HepG2 (cell line): Measurements from ENCODE around the gene MICB. TPM values are rescaled to one million over a fixed set of nuclear protein-coding genes. Genes with fewer than 3 reads are reported as not detected.

Source experiments
- BCL6 ChIP-seq: IDR thresholded peaks from 2 replicates; pipeline ENCODE4 v1.6.1; 2016; ENCODE audit warnings: missing genetic modification reagents, missing compliant biosample characterization
- ETS1 ChIP-seq: sonication (generic); formaldehyde crosslinking; IDR thresholded peaks from 2 replicates; pipeline ENCODE4 v1.4.0; 2020; ENCODE audit warnings: missing genetic modification reagents
- FOSL1 ChIP-seq: sonication (generic); formaldehyde crosslinking; IDR thresholded peaks from 2 replicates; pipeline ENCODE4 v1.9.0; 2021; ENCODE audit warnings: missing genetic modification reagents, borderline replicate concordance
- GABPA ChIP-seq, 2 experiments: IDR thresholded peaks; 2 replicates each; pipeline ENCODE4 v1.6.1; 2011 to 2016; ENCODE audit warnings: low read depth in 2 of 2, low read length in 1 of 2, missing biosample characterization in 1 of 2, missing genetic modification characterization in 1 of 2
- HMGA1 ChIP-seq: sonication (generic); formaldehyde crosslinking; conservative IDR thresholded peaks from 2 replicates; pipeline ENCODE4 v1.4.0; 2020; ENCODE audit warnings: missing genetic modification reagents
- KLF12 ChIP-seq: sonication (generic); formaldehyde crosslinking; IDR thresholded peaks from 2 replicates; pipeline ENCODE4 v1.4.0; 2020; ENCODE audit warnings: missing genetic modification reagents, borderline replicate concordance
- MTA3 ChIP-seq: sonication (generic); formaldehyde crosslinking; IDR thresholded peaks from 2 replicates; pipeline ENCODE4 v1.4.0; 2020; ENCODE audit warnings: missing genetic modification reagents
- NFATC3 ChIP-seq: sonication (generic); formaldehyde crosslinking; IDR thresholded peaks from 2 replicates; pipeline ENCODE4 v1.5.1; 2020; ENCODE audit warnings: mild to moderate bottlenecking, missing genetic modification reagents
- PREB ChIP-seq: sonication (generic); formaldehyde crosslinking; IDR thresholded peaks from 2 replicates; pipeline ENCODE4 v1.4.0; 2020; ENCODE audit warnings: missing genetic modification reagents
- REPIN1 ChIP-seq: sonication (generic); formaldehyde crosslinking; IDR thresholded peaks from 2 replicates; pipeline ENCODE4 v1.8.0; 2022; ENCODE audit warnings: missing genetic modification reagents, low read depth, mild to moderate bottlenecking, borderline replicate concordance
- TEAD3 ChIP-seq: optimal IDR thresholded peaks from 2 replicates; pipeline ENCODE3; 2016; ENCODE audit warnings: borderline replicate concordance
- ZMYM3 ChIP-seq: sonication (generic); formaldehyde crosslinking; IDR thresholded peaks from 2 replicates; pipeline ENCODE4 v1.5.1; 2020; ENCODE audit warnings: mild to moderate bottlenecking, missing genetic modification reagents
- ZNF562 ChIP-seq: sonication (generic); formaldehyde crosslinking; IDR thresholded peaks from 2 replicates; pipeline ENCODE4 v1.8.0; 2022; ENCODE audit warnings: missing genetic modification reagents, borderline replicate concordance
- polyA plus RNA-seq, 8 experiments: library from polyadenylated mRNA; depleted of rRNA in 3 of 8; stranded (reverse) in 7 of 8; unstranded in 1 of 8; fragments of >200 nt; fragmentation: Illumina TruSeq in 4 of 8; extraction: Trizol in 4 of 8; gene quantifications; 2 replicates each; pipeline versions ENCODE4 v1.2.1 to v1.2.3, GENCODE V29; 2011 to 2016; ENCODE audit warnings: low read depth in 4 of 8, missing spikeins in 1 of 8, mixed read lengths in 1 of 8; ENCODE audit not compliant: insufficient read depth in 1 of 8
- total RNA-seq, 5 experiments: library from RNA; depleted of rRNA; stranded (reverse); fragments of >200 nt; fragmentation: Illumina TruSeq; extraction: Trizol; gene quantifications; 2 replicates each; pipeline ENCODE4 v1.2.3, GENCODE V29; 2016; ENCODE audit warnings: low read depth in 1 of 5
- TF ChIP-seq, protein P1 (sequence below): sonication (generic); formaldehyde crosslinking; IDR thresholded peaks from 2 replicates; pipeline ENCODE4 v1.8.0; 2022; ENCODE audit warnings: mild to moderate bottlenecking, missing genetic modification reagents; ENCODE audit not compliant: insufficient replicate concordance
- TF ChIP-seq, protein P2 (sequence below): sonication (generic); formaldehyde crosslinking; IDR thresholded peaks from 2 replicates; pipeline ENCODE4 v1.4.0; 2020; ENCODE audit warnings: missing genetic modification reagents, borderline replicate concordance
- TF ChIP-seq, protein P3 (sequence below): sonication (generic); formaldehyde crosslinking; IDR thresholded peaks from 2 replicates; pipeline ENCODE4 v1.4.0; 2020; ENCODE audit warnings: missing genetic modification reagents, borderline replicate concordance
- TF ChIP-seq, protein P4 (sequence below): IDR thresholded peaks from 2 replicates; pipeline ENCODE4 v1.6.1; 2012; ENCODE audit warnings: inconsistent platforms

Gene MICB
- total and polyA plus RNA-seq, 2 of the 13 experiments (the other 11 are each of a cell fraction or from before 2014, with no cell fraction given), result 12.5 to 12.8 TPM

DNA sequence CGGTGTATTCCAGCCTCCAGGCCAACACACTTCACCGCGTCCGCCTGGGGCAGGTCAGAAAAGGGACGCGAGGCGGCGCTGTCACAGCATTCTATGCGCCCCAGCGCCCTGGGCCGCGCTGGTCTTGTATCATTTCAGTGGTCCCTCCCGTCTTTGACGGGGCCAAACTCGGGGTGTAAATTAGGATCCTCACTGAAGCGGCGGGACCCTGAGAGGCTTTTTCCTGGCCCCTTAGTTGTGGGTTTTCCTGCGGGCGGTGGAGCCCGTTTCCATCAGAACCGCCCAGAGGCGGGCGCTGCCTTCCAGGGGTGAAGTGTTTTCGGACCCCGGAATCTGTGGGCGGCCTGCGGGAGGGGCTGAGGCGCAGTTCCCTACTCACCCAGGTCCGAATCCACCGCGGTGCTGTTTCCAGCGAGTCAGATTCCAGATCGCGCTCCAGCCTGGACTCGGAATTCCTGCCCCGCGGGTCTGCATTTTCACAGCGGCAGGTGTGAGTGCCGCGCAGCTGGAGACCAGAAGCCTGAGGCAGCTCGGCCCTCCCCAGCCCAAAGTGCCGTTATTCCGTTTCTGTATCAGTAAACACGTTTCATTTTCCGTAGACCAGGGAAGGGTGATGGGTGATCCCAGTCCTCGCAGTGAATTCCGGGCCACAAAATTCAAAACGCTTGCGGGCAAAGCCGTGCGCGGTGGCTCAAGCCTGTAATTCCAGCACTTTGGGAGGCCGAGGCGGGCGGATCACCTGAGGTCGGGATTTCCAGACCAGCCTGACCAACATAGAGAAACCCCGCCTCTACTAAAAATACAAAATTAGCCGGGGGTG lies 3.9 kb upstream of the MICB start (continued):
- TF ChIP-seq PREB (CRISPR knock-in tag) (no peak), ZMYM3 (CRISPR knock-in tag) (no peak), ZNF562 (CRISPR knock-in tag) (no peak), TEAD3 (CRISPR knock-in tag) (peak; percentile 74), ETS1 (CRISPR knock-in tag) (no peak), NFATC3 (CRISPR knock-in tag) (no peak), BCL6 (CRISPR knock-in tag) (no peak), MTA3 (no peak), HMGA1 (CRISPR knock-in tag) (no peak), REPIN1 (CRISPR knock-in tag) (no peak), KLF12 (CRISPR knock-in tag) (peak; percentile 29; the same call in 1 of the 2 replicates), GABPA (IDR thresholded peaks at IDR 0.05; ENCODE audit: low read depth, low read length) (no peak), GABPA (CRISPR knock-in tag; IDR thresholded peaks at IDR 0.05; ENCODE audit: low read depth) (no peak), FOSL1 (CRISPR knock-in tag) (no peak)
- TF ChIP-seq, protein P1, sequence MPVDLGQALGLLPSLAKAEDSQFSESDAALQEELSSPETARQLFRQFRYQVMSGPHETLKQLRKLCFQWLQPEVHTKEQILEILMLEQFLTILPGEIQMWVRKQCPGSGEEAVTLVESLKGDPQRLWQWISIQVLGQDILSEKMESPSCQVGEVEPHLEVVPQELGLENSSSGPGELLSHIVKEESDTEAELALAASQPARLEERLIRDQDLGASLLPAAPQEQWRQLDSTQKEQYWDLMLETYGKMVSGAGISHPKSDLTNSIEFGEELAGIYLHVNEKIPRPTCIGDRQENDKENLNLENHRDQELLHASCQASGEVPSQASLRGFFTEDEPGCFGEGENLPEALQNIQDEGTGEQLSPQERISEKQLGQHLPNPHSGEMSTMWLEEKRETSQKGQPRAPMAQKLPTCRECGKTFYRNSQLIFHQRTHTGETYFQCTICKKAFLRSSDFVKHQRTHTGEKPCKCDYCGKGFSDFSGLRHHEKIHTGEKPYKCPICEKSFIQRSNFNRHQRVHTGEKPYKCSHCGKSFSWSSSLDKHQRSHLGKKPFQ (CRISPR knock-in tag), result peak; percentile 27
- TF ChIP-seq, protein P2, sequence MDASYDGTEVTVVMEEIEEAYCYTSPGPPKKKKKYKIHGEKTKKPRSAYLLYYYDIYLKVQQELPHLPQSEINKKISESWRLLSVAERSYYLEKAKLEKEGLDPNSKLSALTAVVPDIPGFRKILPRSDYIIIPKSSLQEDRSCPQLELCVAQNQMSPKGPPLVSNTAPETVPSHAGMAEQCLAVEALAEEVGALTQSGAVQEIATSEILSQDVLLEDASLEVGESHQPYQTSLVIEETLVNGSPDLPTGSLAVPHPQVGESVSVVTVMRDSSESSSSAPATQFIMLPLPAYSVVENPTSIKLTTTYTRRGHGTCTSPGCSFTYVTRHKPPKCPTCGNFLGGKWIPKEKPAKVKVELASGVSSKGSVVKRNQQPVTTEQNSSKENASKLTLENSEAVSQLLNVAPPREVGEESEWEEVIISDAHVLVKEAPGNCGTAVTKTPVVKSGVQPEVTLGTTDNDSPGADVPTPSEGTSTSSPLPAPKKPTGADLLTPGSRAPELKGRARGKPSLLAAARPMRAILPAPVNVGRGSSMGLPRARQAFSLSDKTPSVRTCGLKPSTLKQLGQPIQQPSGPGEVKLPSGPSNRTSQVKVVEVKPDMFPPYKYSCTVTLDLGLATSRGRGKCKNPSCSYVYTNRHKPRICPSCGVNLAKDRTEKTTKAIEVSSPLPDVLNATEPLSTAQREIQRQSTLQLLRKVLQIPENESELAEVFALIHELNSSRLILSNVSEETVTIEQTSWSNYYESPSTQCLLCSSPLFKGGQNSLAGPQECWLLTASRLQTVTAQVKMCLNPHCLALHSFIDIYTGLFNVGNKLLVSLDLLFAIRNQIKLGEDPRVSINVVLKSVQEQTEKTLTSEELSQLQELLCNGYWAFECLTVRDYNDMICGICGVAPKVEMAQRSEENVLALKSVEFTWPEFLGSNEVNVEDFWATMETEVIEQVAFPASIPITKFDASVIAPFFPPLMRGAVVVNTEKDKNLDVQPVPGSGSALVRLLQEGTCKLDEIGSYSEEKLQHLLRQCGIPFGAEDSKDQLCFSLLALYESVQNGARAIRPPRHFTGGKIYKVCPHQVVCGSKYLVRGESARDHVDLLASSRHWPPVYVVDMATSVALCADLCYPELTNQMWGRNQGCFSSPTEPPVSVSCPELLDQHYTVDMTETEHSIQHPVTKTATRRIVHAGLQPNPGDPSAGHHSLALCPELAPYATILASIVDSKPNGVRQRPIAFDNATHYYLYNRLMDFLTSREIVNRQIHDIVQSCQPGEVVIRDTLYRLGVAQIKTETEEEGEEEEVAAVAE, result 0 out of 2 replicates have a peak, but pooled peaks have one; percentile 14
- TF ChIP-seq, protein P3, sequence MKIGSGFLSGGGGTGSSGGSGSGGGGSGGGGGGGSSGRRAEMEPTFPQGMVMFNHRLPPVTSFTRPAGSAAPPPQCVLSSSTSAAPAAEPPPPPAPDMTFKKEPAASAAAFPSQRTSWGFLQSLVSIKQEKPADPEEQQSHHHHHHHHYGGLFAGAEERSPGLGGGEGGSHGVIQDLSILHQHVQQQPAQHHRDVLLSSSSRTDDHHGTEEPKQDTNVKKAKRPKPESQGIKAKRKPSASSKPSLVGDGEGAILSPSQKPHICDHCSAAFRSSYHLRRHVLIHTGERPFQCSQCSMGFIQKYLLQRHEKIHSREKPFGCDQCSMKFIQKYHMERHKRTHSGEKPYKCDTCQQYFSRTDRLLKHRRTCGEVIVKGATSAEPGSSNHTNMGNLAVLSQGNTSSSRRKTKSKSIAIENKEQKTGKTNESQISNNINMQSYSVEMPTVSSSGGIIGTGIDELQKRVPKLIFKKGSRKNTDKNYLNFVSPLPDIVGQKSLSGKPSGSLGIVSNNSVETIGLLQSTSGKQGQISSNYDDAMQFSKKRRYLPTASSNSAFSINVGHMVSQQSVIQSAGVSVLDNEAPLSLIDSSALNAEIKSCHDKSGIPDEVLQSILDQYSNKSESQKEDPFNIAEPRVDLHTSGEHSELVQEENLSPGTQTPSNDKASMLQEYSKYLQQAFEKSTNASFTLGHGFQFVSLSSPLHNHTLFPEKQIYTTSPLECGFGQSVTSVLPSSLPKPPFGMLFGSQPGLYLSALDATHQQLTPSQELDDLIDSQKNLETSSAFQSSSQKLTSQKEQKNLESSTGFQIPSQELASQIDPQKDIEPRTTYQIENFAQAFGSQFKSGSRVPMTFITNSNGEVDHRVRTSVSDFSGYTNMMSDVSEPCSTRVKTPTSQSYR (CRISPR knock-in tag), result peak; percentile 15; the same call in 1 of the 2 replicates
- TF ChIP-seq, protein P4, sequence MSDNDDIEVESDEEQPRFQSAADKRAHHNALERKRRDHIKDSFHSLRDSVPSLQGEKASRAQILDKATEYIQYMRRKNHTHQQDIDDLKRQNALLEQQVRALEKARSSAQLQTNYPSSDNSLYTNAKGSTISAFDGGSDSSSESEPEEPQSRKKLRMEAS, result peak; percentile 12; the same call in 1 of the 2 replicates
